Peyer's patch (tissue), 4 donors: Measurements from ENCODE around the gene TRIM63.

Experiments
- CTCF ChIP-seq, 6 experiments: fragments of 450-650 bp in 4 of 6; fragments of 200-600 bp in 2 of 6; sonication (generic) in 1 of 6; IDR thresholded peaks; one replicate each; pipeline ENCODE4 v1.5.1; 2017 to 2019; ENCODE audit warnings: antibody characterized with exemption in 6 of 6, mild to moderate bottlenecking in 3 of 6, moderate library complexity in 1 of 6
- POLR2A ChIP-seq, 2 donors: fragments of 450-650 bp; IDR thresholded peaks; one replicate each; pipeline ENCODE4 v1.5.1; 2017; ENCODE audit warnings: antibody characterized with exemption in 2 of 2, mild to moderate bottlenecking in 2 of 2, moderate library complexity in 2 of 2

DNA sequence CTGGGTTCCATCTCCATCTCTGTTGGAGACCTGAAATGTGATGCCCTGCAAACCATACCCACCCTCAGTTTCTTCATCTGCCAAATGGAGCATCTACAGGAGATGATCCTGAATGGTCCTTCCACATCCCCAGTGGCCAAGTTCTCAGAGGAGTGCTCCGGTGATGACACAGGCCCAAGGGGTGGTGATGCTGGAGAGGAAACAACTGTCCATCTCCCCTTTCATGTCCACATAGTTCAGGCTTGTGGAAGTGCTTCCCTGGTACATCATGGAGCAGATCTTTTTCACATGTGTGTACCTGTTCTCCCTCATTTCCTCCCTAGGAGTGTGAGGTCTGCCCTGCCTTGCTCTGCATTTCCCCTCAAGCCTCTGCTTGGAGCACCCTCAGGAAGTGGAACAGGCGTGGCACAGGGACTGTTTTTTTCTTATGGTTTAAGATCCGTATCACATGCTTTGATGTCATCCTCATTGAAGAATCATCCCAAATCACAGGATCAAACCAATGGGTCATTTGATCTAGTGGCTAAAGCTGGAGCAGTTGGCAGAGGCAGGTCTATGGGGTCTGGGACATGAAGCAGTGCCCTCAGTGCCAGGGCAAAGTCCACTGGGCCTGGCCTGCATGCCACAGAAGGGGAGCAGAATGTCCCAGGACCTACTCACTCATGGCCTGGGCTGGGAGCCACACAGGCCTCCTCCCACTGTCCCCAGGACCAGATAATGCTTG lies 8.2 kb upstream of the TRIM63 start:
- TF ChIP-seq POLR2A (IDR thresholded peaks at IDR 0.05) (no peak), CTCF (IDR thresholded peaks at IDR 0.05) (no peak)
